Small intestine (tissue), 7 donors: ENCODE measurements around the gene MX2. TPM values are rescaled to one million over a fixed set of nuclear protein-coding genes. Genes with fewer than 3 reads are reported as not detected.

Experiments
- DNase-seq, 2 donors: peaks; one replicate each; pipeline versions ENCODE4 v3.0.0 to v3.0.0-alpha.2; 2013
- FAIRE-seq: peaks from 2 replicates; lab custom pipeline; 2012; peaks lifted over from hg19 to GRCh38; lab: Jason Lieb, UNC
- H3K27ac ChIP-seq, 3 donors: one replicate each; pipeline ENCODE4 v1.5.1; 2013; ENCODE audit warnings: low read length in 2 of 3, mild to moderate bottlenecking in 2 of 3, control low read depth in 1 of 3, inconsistent platforms in 1 of 3, low read depth in 1 of 3, moderate library complexity in 1 of 3
- H3K27me3 ChIP-seq, 3 donors: one replicate each; pipeline ENCODE4 v1.6.1; 2013; ENCODE audit warnings: low read length in 3 of 3, inconsistent platforms in 1 of 3; ENCODE audit not compliant: control insufficient read depth in 3 of 3, insufficient read depth in 3 of 3
- H3K36me3 ChIP-seq, 3 donors: one replicate each; pipeline ENCODE4 v1.6.1; 2013; ENCODE audit warnings: low read length in 3 of 3, inconsistent platforms in 1 of 3, low read depth in 1 of 3, mild to moderate bottlenecking in 1 of 3, moderate library complexity in 1 of 3; ENCODE audit not compliant: control insufficient read depth in 3 of 3, insufficient read depth in 2 of 3
- H3K4me1 ChIP-seq, 3 donors: one replicate each; pipeline ENCODE4 v1.6.1; 2013; ENCODE audit warnings: low read length in 2 of 3, inconsistent platforms in 1 of 3, low read depth in 1 of 3, mild to moderate bottlenecking in 1 of 3, moderate library complexity in 1 of 3; ENCODE audit not compliant: control insufficient read depth in 3 of 3, insufficient read depth in 2 of 3
- H3K4me3 ChIP-seq, 3 donors: one replicate each; pipeline ENCODE4 v1.5.1; 2013; ENCODE audit warnings: low read length in 3 of 3, control low read depth in 1 of 3, inconsistent platforms in 1 of 3, low read depth in 1 of 3, mild to moderate bottlenecking in 1 of 3, moderate library complexity in 1 of 3
- H3K9me3 ChIP-seq, 2 donors: one replicate each; pipeline ENCODE4 v1.6.1; 2013; ENCODE audit warnings: low read depth in 1 of 2, low read length in 1 of 2; ENCODE audit not compliant: control insufficient read depth in 2 of 2, insufficient read depth in 1 of 2
- WGBS, 3 donors: extraction: QIAGEN DNeasy Blood & Tissue Kit; methylation state at CpG; one replicate each; pipeline ENCODE4 v1.1.7; 2013; 5-methylcytosine and 5-hydroxymethylcytosine counted together
- polyA plus RNA-seq, 4 donors: library from polyadenylated mRNA; stranded (reverse) in 3 of 4; unstranded in 1 of 4; fragments of 200-250 nt in 3 of 4; fragments of 120-200 nt in 1 of 4; gene quantifications; one replicate each; pipeline versions ENCODE4 v1.2.1 to v1.2.3, GENCODE V29; 2013
- donor health status: healthy with polysubstance abuse.
- donor health status: control.
- donor health status: control.
- donor health status: Bipolar disorder and iron deficiency.
- donor health status: healthy.

The MX2 gene
- polyA plus RNA-seq, 4 donors, result 2.9 to 9.1 (median 5.0) TPM

DNA sequence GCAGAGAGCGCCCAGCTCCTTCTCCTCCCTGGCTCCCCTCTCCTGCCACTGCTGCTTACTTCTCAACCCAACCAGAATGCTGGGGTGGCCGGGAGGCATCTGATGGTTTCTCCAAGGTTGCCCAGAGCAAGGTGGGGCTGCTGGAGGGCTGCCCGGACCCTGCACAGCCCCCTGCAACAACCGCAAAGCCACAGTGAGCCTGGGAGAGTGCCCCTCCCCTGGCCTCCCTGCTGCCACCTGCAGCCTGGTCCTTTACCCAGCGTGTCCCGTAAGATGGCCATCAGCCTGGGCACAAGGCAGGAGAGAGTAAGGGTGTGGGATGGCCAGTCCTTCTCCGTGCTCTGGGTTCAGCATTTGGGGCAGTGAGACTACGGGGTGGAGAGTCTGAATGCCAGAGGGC is 17.0 kb downstream of the MX2 start:
- FAIRE-seq (no peak), DNase-seq (no peak)
- Histone ChIP-seq H3K4me1 (no peaks in the 10 kb centered on the region), H3K27me3 (no peaks in the 10 kb centered on the region), H3K36me3 (peaks cover 0 to 2% (median 0%) of the 10 kb centered on the region in 3 donors), H3K4me3 (no peak overlapping the region), H3K27ac (no peak overlapping the region), H3K9me3 (peaks cover 0 to 7% of the 10 kb centered on the region in 2 donors)
- 61 to 86% (median 76%) methylated on average over 7 to 8 of the region's 8 CpGs for WGBS, 3 donors

- no peak overlapping the region for H3K27ac ChIP-seq
- no peaks in the 10 kb centered on the region for H3K4me1 ChIP-seq
- H3K4me3 ChIP-seq, result no peak overlapping the region
- no peak for DNase-seq
- H3K9me3 ChIP-seq, result peaks cover 0 to 7% of the 10 kb centered on the region in 2 donors
- no peaks in the 10 kb centered on the region for H3K27me3 ChIP-seq
- FAIRE-seq, result no peak
- WGBS, 3 donors, result 93 to 97% (median 95%) methylated on average over 12 of the region's 12 CpGs
- peaks cover 0 to 3% (median 0%) of the 10 kb centered on the region in 3 donors for H3K36me3 ChIP-seq
Observed at GRCh38 chr21:41379901-41380300, 18.1 kb downstream of the MX2 start.

DNA sequence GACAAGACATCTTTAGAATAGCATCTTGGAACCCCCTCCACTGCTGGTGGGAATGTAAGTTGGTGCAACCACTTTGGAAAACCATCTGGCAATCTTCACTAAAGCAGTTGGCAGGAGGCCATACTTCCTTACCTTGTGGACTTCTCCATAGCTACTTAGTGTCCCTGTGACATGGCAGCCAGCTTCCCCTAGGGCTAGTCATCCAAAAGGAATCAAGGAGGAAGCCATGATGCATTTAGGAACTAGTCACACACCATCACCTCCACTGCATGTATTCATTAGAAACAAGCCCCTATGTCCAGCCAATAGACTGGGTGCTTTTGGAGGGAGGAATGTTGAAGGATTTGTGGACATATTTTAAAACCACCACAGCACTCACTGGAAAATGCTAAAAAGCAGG is 19.9 kb downstream of the MX2 start:
- DNase-seq (no peak), FAIRE-seq (no peak)
- Histone ChIP-seq H3K27ac (no peak overlapping the region), H3K36me3 (peaks cover 0 to 3% (median 0%) of the 10 kb centered on the region in 3 donors), H3K4me1 (no peaks in the 10 kb centered on the region), H3K4me3 (no peak overlapping the region), H3K27me3 (no peaks in the 10 kb centered on the region), H3K9me3 (peaks cover 0 to 7% of the 10 kb centered on the region in 2 donors)

DNA sequence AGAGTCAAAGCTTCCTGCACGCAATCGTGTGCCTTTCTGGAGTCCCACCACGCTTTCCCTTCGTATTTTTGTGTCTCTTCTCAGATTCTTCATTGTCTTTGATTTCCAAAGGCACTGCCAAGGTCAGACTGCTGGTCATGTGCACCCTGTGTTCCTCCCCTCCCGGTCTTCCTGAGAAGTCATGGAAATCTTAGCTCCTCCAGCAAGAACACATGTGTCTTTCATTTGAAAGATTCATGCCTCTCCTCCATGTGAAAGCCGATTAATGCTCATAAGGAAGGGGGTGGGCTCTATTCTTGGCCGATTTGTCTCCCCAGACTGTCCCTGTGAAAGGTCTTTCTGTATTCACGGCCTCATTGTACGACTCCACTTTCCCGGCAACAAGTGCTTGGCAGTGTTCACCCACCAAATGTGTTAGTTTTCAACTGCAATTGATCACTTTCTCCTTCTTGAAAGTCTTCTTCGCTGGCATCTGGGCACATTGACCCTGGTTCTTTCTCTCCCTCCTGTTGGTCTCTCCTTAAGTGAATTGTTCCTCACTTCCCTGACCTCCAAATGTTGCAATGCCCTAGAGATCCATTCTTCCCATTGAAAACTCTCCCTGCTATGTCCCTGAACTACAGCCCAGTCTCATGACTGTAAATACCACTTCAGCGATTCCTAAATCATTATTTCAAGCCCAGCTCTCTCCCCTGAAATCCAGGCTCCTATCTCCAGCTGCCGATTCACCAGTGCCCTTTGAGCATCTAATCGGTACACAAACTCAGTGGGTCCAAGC is 25.4 kb downstream of the MX2 start:
- WGBS, 3 donors, result 87 to 95% (median 91%) methylated on average over 14 of the region's 14 CpGs
- DNase-seq (no peak), FAIRE-seq (no peak)
- Histone ChIP-seq H3K4me1 (no peaks in the 10 kb centered on the region), H3K4me3 (no peak overlapping the region), H3K27ac (no peak overlapping the region), H3K27me3 (no peaks in the 10 kb centered on the region), H3K9me3 (peaks cover 0 to under 1% of the 10 kb centered on the region in 2 donors), H3K36me3 (peaks cover 0 to 6% (median 0%) of the 10 kb centered on the region in 3 donors)

GRCh38 chr21:41387824-41388223 is 26.0 kb downstream of the MX2 start:
- H3K4me3 ChIP-seq, result no peak overlapping the region
- no peaks in the 10 kb centered on the region for H3K27me3 ChIP-seq
- H3K27ac ChIP-seq, result no peak overlapping the region
- peaks cover 0 to 6% (median 0%) of the 10 kb centered on the region in 3 donors for H3K36me3 ChIP-seq
- H3K9me3 ChIP-seq, result no peaks in the 10 kb centered on the region
- H3K4me1 ChIP-seq, result no peaks in the 10 kb centered on the region
- FAIRE-seq (no peak), DNase-seq (no peak)
- 87 to 88% (median 88%) methylated on average over 8 of the region's 8 CpGs for WGBS, 3 donors

DNA sequence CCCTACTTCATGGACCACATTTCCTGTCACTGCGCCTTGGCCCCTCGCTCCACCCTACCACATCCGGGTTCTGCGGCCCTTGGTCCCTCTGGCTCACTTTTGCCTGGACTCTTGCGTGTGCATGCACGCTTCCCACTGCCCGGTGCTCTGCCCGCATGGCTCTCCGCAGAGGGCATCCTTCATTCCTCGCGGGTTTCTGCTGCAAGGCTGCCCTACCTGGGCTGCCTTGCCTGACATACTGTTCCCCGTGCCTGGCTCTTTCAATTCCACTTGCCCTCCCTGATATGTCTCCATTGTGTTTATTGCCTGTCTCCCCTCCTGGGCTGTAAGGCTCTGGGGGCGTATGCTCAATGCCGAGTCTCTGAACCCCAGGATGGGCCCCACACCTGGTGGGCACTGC is 26.4 kb downstream of the MX2 start:
- 95 to 97% (median 96%) methylated on average over 14 of the region's 14 CpGs for WGBS, 3 donors
- FAIRE-seq (no peak), DNase-seq (no peak)
- H3K4me3 ChIP-seq, result no peak overlapping the region
- H3K4me1 ChIP-seq, result no peaks in the 10 kb centered on the region
- H3K27me3 ChIP-seq, result no peaks in the 10 kb centered on the region
- no peak overlapping the region for H3K27ac ChIP-seq
- no peaks in the 10 kb centered on the region for H3K9me3 ChIP-seq
- peaks cover 0 to 6% (median 0%) of the 10 kb centered on the region in 3 donors for H3K36me3 ChIP-seq

GRCh38 chr21:41390043-41390639 is 28.3 kb downstream of the MX2 start:
- peaks cover 0 to 3% (median 0%) of the 10 kb centered on the region in 3 donors for H3K36me3 ChIP-seq
- DNase-seq (no peak), FAIRE-seq (no peak)
- no peak overlapping the region for H3K4me3 ChIP-seq
- H3K9me3 ChIP-seq, result no peaks in the 10 kb centered on the region
- no peak overlapping the region for H3K27ac ChIP-seq
- 93 to 96% (median 95%) methylated on average over 17 of the region's 17 CpGs for WGBS, 3 donors
- no peaks in the 10 kb centered on the region for H3K27me3 ChIP-seq
- no peaks in the 10 kb centered on the region for H3K4me1 ChIP-seq

DNA sequence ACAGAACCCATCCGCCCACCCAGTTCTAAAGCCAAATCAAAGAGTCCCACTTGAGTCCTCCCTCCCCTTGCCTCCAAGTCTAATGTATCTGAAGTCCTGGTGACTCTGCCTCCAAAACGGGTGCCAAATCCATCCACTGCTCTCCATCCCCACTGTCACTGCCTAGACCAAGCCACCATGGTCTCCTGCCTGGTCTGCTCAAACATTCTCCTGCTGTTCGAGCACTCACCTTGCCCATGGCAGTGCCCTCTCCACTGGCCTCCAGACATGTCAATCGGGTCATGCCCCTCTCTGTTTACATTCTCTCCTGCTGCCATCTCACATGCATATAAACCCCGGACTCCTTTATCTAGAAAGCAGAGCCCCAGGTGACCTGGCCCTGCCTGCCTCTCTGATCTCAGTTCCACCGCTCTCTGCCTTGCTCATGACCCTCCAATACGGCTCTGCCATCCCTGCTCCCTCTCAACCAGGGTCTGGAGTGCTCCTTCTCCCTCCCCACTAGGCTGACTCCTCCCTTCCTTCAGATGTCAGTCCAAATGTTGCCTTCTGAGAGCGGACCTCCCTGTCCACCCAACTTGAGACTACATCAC is 32.1 kb downstream of the MX2 start:
- 83 to 92% (median 88%) methylated on average over 8 of the region's 8 CpGs for WGBS, 3 donors
- FAIRE-seq, result no peak
- H3K4me3 ChIP-seq, result no peak overlapping the region
- peaks cover 0 to 3% (median 0%) of the 10 kb centered on the region in 3 donors for H3K36me3 ChIP-seq
- H3K27ac ChIP-seq, result no peak overlapping the region
- H3K4me1 ChIP-seq, result no peaks in the 10 kb centered on the region
- H3K27me3 ChIP-seq, result no peaks in the 10 kb centered on the region
- H3K9me3 ChIP-seq, result no peaks in the 10 kb centered on the region
- no peak for DNase-seq
